Mesodermal cell (in vitro differentiated cells): ENCODE measurements around the gene LMBR1.

Experiments
- H3K27ac ChIP-seq: 2 replicates; pipeline ENCODE4 v1.7.0; 2013; ENCODE audit warnings: mild to moderate bottlenecking, low read depth, low read length, moderate library complexity; ENCODE audit not compliant: severe bottlenecking
- H3K36me3 ChIP-seq: 2 replicates; pipeline ENCODE4 v1.7.1; 2013; ENCODE audit warnings: mild to moderate bottlenecking, low read length, moderate library complexity; ENCODE audit not compliant: control insufficient read depth, insufficient read depth
- H3K4me1 ChIP-seq: one replicate; pipeline ENCODE4 v1.7.1; 2013; ENCODE audit warnings: mild to moderate bottlenecking, low read length; ENCODE audit not compliant: insufficient read depth, control insufficient read depth, poor library complexity, severe bottlenecking
- H3K4me3 ChIP-seq: 2 replicates; pipeline ENCODE4 v1.7.0; 2013; ENCODE audit warnings: low read length, control low read depth, mild to moderate bottlenecking; ENCODE audit not compliant: insufficient read depth, poor library complexity, severe bottlenecking; ENCODE audit errors: extremely low read depth
- H3K9me3 ChIP-seq: 2 replicates; pipeline ENCODE4 v1.7.1; 2013; ENCODE audit warnings: mild to moderate bottlenecking, low read length, moderate library complexity; ENCODE audit not compliant: control insufficient read depth
- WGBS, 2 experiments: methylation state at CpG; one replicate each; pipeline ENCODE4 v1.1.5; 2013; ENCODE audit warnings: missing lambda C conversion rate in 2 of 2; ENCODE audit not compliant: insufficient coverage in 2 of 2; 5-methylcytosine and 5-hydroxymethylcytosine counted together

The LMBR1 gene

GRCh38 chr7:156795415-156795814 lies 97.6 kb downstream of the LMBR1 start:
- no peak overlapping the region for H3K4me3 ChIP-seq
- no peak overlapping the region for H3K27ac ChIP-seq
- H3K4me1 ChIP-seq: no peaks in the 10 kb centered on the region
- WGBS, 2 experiments: 79 to 91% methylated on average over 2 to 3 of the region's 4 CpGs
- H3K36me3 ChIP-seq: peaks cover 7% of the 10 kb centered on the region
- H3K9me3 ChIP-seq: no peaks in the 10 kb centered on the region

DNA sequence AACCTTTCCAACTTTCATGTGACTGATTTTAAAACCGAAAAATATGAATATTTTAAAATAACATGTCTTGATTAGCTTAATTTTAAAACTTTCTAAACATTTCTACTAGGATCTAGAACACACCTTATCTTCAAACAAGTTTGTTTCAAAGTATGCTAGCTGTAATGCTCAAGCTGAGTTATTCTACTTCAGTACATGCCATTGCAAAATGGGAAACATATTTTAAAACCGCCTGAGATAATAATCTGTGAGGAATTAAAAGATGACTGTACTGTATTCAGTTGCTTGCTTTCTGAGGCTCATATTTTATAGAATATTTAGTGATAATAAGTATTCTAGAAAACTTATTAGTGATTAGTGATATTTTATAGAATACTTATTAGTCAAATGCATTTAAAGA lies 99.6 kb downstream of the LMBR1 start:
- WGBS, 2 experiments: no CpG with 5 or more reads among the region's 2 CpGs
- H3K36me3 ChIP-seq: peaks cover 4% of the 10 kb centered on the region

DNA sequence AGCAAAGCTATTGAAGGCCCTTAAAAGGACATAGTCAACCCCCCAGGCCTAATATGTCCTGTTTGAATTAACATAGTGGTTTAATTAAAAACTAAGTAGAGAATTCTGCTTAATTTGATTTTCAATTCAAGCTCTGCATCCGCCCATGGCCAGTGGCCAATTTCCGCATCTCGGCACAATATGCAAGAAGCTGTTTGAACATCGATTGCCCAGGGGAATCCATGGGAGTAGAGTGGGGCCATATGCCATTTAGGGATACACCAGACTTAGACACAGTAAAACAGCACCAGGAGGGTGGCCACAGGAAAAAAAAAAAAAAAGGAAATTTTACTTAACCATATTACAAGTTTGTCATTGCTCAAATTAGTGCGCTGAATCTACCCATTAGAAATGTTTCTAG lies 100.4 kb downstream of the LMBR1 start:
- H3K9me3 ChIP-seq: no peaks in the 10 kb centered on the region
- no peak overlapping the region for H3K4me3 ChIP-seq
- 100% methylated on average over 1 to 4 of the region's 5 CpGs for WGBS, 2 experiments
- H3K27ac ChIP-seq: no peak overlapping the region
- H3K36me3 ChIP-seq: peaks cover 4% of the 10 kb centered on the region
- H3K4me1 ChIP-seq: no peaks in the 10 kb centered on the region

More for the DNA sequence above, 99.6 kb downstream of the LMBR1 start:
- Histone ChIP-seq H3K9me3 (no peaks in the 10 kb centered on the region), H3K4me1 (no peaks in the 10 kb centered on the region), H3K4me3 (no peak overlapping the region), H3K27ac (no peak overlapping the region)

DNA sequence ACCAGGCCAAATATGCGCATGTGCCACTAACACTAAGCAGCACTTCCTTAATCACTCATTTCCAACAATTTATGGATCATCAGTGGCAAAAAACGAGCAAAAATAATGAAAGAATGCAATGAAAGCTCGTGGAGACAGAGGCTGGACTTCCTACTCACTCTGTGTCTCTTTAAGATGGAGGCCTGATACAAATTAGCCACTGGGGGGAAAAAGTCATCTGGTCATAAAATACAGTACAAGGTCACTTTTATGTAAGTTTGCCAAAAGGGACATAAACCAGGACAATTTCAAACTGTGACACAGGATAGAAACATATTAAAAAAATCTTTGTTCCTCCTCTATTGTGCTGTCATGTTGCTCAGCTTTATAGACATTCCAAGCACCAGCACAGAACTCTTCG lies 101.7 kb downstream of the LMBR1 start:
- H3K9me3 ChIP-seq: no peaks in the 10 kb centered on the region
- peaks cover 4% of the 10 kb centered on the region for H3K36me3 ChIP-seq
- WGBS, 2 experiments: 0 to 26% methylated on average over 1 to 3 of the region's 4 CpGs
- no peaks in the 10 kb centered on the region for H3K4me1 ChIP-seq
- no peak overlapping the region for H3K4me3 ChIP-seq
- H3K27ac ChIP-seq: no peak overlapping the region

- Histone ChIP-seq H3K27ac (no peak overlapping the region), H3K4me3 (no peak overlapping the region), H3K9me3 (no peaks in the 10 kb centered on the region), H3K4me1 (no peaks in the 10 kb centered on the region), H3K36me3 (peaks cover 4% of the 10 kb centered on the region)
Observed at GRCh38 chr7:156790264-156790663, 102.7 kb downstream of the LMBR1 start.

DNA sequence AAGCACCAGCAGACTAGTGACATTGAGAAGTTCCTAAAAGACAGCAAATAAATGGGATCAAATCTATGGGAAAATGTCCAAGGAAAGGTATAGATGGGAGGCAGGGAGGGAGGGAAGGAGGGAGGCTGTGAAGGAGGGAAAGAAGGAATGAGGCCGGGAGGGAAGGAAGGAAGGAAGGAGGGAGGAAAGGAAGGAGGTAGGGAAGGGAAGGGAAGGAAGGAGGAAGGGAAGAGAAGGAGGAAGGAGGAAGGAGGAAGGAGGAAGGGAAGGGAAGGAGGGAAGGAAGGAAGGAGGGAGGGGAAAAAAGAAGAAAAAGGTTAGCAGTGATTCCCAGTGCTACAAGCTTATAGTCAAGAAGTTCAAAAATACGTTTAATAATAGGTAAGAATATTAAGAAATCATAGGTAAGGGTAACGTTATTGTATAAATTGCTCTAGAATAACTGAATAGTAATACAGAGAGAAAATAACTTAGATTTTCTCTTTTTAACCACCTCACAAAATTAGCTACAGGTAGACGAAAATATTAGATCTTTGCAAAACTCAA lies 106.9 kb downstream of the LMBR1 start:
- no peak overlapping the region for H3K4me3 ChIP-seq
- no peaks in the 10 kb centered on the region for H3K36me3 ChIP-seq
- H3K27ac ChIP-seq: no peak overlapping the region
- H3K9me3 ChIP-seq: no peaks in the 10 kb centered on the region
- WGBS, 2 experiments: 75 to 82% methylated on average over 1 of the region's 4 CpGs
- no peaks in the 10 kb centered on the region for H3K4me1 ChIP-seq

- Histone ChIP-seq H3K4me1 (no peaks in the 10 kb centered on the region), H3K27ac (no peak overlapping the region), H3K36me3 (no peaks in the 10 kb centered on the region), H3K4me3 (no peak overlapping the region), H3K9me3 (no peaks in the 10 kb centered on the region)
- 100% methylated on average over 2 of the region's 4 CpGs; no CpG with 5 or more reads in 1 of the 2 experiments for WGBS, 2 experiments
Observed at GRCh38 chr7:156783864-156784263, 109.1 kb downstream of the LMBR1 start.

DNA sequence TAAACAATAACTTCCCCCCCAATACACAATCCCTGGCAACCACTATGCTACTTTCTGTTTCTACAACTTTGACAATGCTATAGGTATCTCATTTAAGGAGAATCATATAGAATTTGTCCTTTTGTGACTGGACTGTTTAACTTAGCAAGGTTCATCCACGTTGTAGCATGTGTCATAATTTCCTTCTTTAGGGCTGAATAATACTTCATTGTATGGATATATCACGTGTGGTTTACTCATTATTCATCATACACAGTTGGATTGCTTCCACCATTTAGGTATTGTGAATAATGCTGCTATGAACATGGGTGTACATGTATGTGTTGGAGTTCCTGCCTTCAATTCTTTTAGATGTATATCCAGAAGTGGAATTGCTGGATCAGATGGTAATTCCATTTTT lies 111.0 kb downstream of the LMBR1 start:
- H3K36me3 ChIP-seq: no peaks in the 10 kb centered on the region
- H3K4me3 ChIP-seq: no peak overlapping the region
- H3K9me3 ChIP-seq: no peaks in the 10 kb centered on the region
- H3K27ac ChIP-seq: no peak overlapping the region
- no peaks in the 10 kb centered on the region for H3K4me1 ChIP-seq
- 100% methylated on average over 1 of the region's 2 CpGs; no CpG with 5 or more reads in 1 of the 2 experiments for WGBS, 2 experiments

GRCh38 chr7:156780724-156781455 lies 112.1 kb downstream of the LMBR1 start:
- WGBS, 2 experiments: 100% methylated on average over 1 of the region's 4 CpGs; no CpG with 5 or more reads in 1 of the 2 experiments
- no peak overlapping the region for H3K4me3 ChIP-seq
- no peaks in the 10 kb centered on the region for H3K9me3 ChIP-seq
- H3K4me1 ChIP-seq: no peaks in the 10 kb centered on the region
- H3K27ac ChIP-seq: no peak overlapping the region
- H3K36me3 ChIP-seq: no peaks in the 10 kb centered on the region

DNA sequence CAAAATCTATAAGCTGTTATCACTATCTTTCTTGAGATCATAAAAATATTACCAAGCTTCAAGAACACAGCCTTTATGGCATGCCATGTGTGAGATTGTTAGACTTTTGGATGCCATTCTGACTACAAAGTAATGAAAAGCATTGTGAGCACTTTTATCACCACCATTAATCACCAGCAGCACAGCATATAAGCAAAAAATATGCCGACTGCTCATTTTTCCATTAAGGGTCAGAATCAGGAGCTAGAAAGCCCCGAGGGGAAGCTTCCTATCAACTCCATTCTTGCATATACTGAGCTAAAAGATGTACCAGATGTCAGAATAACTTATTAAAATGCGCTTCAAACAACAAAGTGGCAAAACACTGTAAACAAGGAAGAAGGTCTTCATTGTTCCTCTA lies 114.3 kb downstream of the LMBR1 start:
- Histone ChIP-seq H3K4me1 (no peaks in the 10 kb centered on the region), H3K4me3 (no peak overlapping the region), H3K36me3 (no peaks in the 10 kb centered on the region), H3K27ac (no peak overlapping the region), H3K9me3 (no peaks in the 10 kb centered on the region)
- 96 to 100% methylated on average over 3 of the region's 3 CpGs for WGBS, 2 experiments

GRCh38 chr7:156778201-156778600 lies 114.8 kb downstream of the LMBR1 start:
- no CpG with 5 or more reads among the region's 3 CpGs for WGBS, 2 experiments
- Histone ChIP-seq H3K4me3 (no peak overlapping the region), H3K4me1 (no peaks in the 10 kb centered on the region), H3K36me3 (no peaks in the 10 kb centered on the region), H3K27ac (no peak overlapping the region), H3K9me3 (no peaks in the 10 kb centered on the region)
